H1 (cell line): ENCODE results near the gene CA10. TPM values are rescaled to one million over a fixed set of nuclear protein-coding genes. Genes with fewer than 3 reads are reported as not detected.

Source experiments
- CTCF ChIA-PET: fragments of 300-600 bp; sonication (Branson Sonifier 250); formaldehyde crosslinking; loops from one replicate; lab custom pipeline; 2021; ENCODE audit not compliant: partially characterized antibody; lab: Charles Lee
- POLR2A ChIA-PET: fragments of 300-600 bp; sonication (Branson Sonifier 250); formaldehyde crosslinking; loops from one replicate; lab custom pipeline; 2021; ENCODE audit warnings: inconsistent platforms; ENCODE audit not compliant: partially characterized antibody; lab: Charles Lee
- DNase-seq, 2 experiments: peaks; one replicate each; pipeline versions ENCODE4 v3.0.0 to v3.0.0-alpha.2; 2010 to 2022; ENCODE audit warnings: low spot score in 2 of 2, low read depth in 1 of 2, mixed read lengths in 1 of 2
- FAIRE-seq: peaks from 2 replicates; lab custom pipeline; 2011; peaks lifted over from hg19 to GRCh38; lab: Jason Lieb, UNC
- H2AFZ ChIP-seq: 2 replicates; pipeline ENCODE4 v1.8.1; 2012; ENCODE audit warnings: low read length, inconsistent platforms
- H2AK5ac ChIP-seq: 2 replicates; pipeline ENCODE4 v1.6.1; 2013; ENCODE audit warnings: low read depth, low read length
- H2BK120ac ChIP-seq: replicated peaks from 2 replicates; pipeline ENCODE3; 2013; ENCODE audit warnings: low read depth, low read length, inconsistent platforms
- H2BK12ac ChIP-seq: 2 replicates; pipeline ENCODE4 v1.6.1; 2013; ENCODE audit warnings: low read depth, low read length
- H2BK15ac ChIP-seq: 2 replicates; pipeline ENCODE4 v1.6.1; 2013; ENCODE audit warnings: low read length
- H2BK20ac ChIP-seq: 2 replicates; pipeline ENCODE4 v1.6.1; 2013; ENCODE audit warnings: low read length
- H2BK5ac ChIP-seq: 2 replicates; pipeline ENCODE4 v1.6.1; 2013; ENCODE audit warnings: low read depth, low read length
- H3K14ac ChIP-seq: 2 replicates; pipeline ENCODE4 v1.6.1; 2013; ENCODE audit warnings: inconsistent platforms; ENCODE audit not compliant: insufficient read length
- H3K18ac ChIP-seq: 2 replicates; pipeline ENCODE4 v1.6.1; 2013; ENCODE audit warnings: low read length; ENCODE audit errors: extremely low read depth
- H3K23ac ChIP-seq: 2 replicates; pipeline ENCODE4 v1.6.1; 2013; ENCODE audit warnings: inconsistent platforms; ENCODE audit not compliant: insufficient read length
- H3K23me2 ChIP-seq: 2 replicates; pipeline ENCODE4 v1.6.1; 2013; ENCODE audit warnings: low read depth, low read length
- H3K27ac ChIP-seq: 2 replicates; pipeline ENCODE4 v1.6.1; 2011; ENCODE audit warnings: low read depth, low read length, inconsistent platforms
- H3K27me3 ChIP-seq, 4 experiments: replicated peaks in 1 of 4; 1 replicate in 1 of 4; 2 replicates in 3 of 4; pipeline versions ENCODE4 v1.6.1 to v1.8.1; 2011 to 2013; ENCODE audit warnings: low read length in 3 of 4, mild to moderate bottlenecking in 3 of 4, inconsistent platforms in 2 of 4, mixed read lengths in 2 of 4, moderate library complexity in 1 of 4; ENCODE audit not compliant: control insufficient read depth in 3 of 4, insufficient read depth in 3 of 4; ENCODE audit errors: extremely low read depth in 1 of 4
- H3K36me3 ChIP-seq, 4 experiments: 2 replicates each; pipeline versions ENCODE4 v1.6.1 to v1.8.1; 2011 to 2013; ENCODE audit warnings: mild to moderate bottlenecking in 4 of 4, low read length in 3 of 4, moderate library complexity in 2 of 4, control low read depth in 1 of 4, inconsistent platforms in 1 of 4; ENCODE audit not compliant: insufficient read depth in 4 of 4, control insufficient read depth in 2 of 4
- H3K4ac ChIP-seq: replicated peaks from 2 replicates; pipeline ENCODE3; 2013; ENCODE audit warnings: low read length, low read depth, mixed read lengths, inconsistent platforms; ENCODE audit not compliant: insufficient read length
- H3K4me1 ChIP-seq, 4 experiments: replicated peaks in 1 of 4; 1 replicate in 1 of 4; 2 replicates in 3 of 4; pipeline versions ENCODE4 v1.6.1 to v1.8.1; 2011 to 2013; ENCODE audit warnings: low read length in 3 of 4, inconsistent platforms in 2 of 4, mixed read lengths in 1 of 4; ENCODE audit not compliant: insufficient read depth in 4 of 4, control insufficient read depth in 3 of 4
- H3K4me2 ChIP-seq, 2 experiments: 2 replicates each; pipeline versions ENCODE4 v1.6.1 to v1.8.1; 2011 to 2013; ENCODE audit warnings: low read depth in 2 of 2, low read length in 2 of 2, control low read depth in 1 of 2, inconsistent platforms in 1 of 2, mild to moderate bottlenecking in 1 of 2; ENCODE audit not compliant: insufficient read depth in 1 of 2
- H3K4me3 ChIP-seq, 4 experiments: fragments of 200-600, 300-600 bp in 1 of 4; sonication (generic), shearing (Covaris generic), sonication (Bioruptor Twin) in 1 of 4; 2 replicates each; pipeline versions ENCODE4 v1.5.1 to v1.8.1; 2011 to 2016; ENCODE audit warnings: low read length in 4 of 4, low read depth in 3 of 4, control low read depth in 2 of 4, inconsistent platforms in 2 of 4, mild to moderate bottlenecking in 2 of 4, mixed read lengths in 1 of 4, moderate library complexity in 1 of 4; ENCODE audit not compliant: insufficient read depth in 2 of 4; ENCODE audit errors: extremely low read depth in 1 of 4
- H3K56ac ChIP-seq: replicated peaks from 2 replicates; pipeline ENCODE3; 2013; ENCODE audit warnings: low read depth, mild to moderate bottlenecking, mixed read lengths, low read length, inconsistent platforms; ENCODE audit not compliant: insufficient read length
- H3K79me1 ChIP-seq: 2 replicates; pipeline ENCODE4 v1.6.1; 2013; ENCODE audit warnings: low read depth, low read length, control low read depth
- H3K79me2 ChIP-seq, 2 experiments: 2 replicates each; pipeline versions ENCODE4 v1.6.1 to v1.8.1; 2012 to 2013; ENCODE audit warnings: low read length in 2 of 2, mild to moderate bottlenecking in 2 of 2, inconsistent platforms in 1 of 2; ENCODE audit not compliant: insufficient read depth in 2 of 2, control insufficient read depth in 1 of 2
- H3K9ac ChIP-seq, 4 experiments: replicated peaks in 1 of 4; 1 replicate in 1 of 4; 2 replicates in 3 of 4; pipeline versions ENCODE4 v1.6.1 to v1.8.1; 2011 to 2013; ENCODE audit warnings: low read depth in 3 of 4, low read length in 3 of 4, control low read depth in 2 of 4, mild to moderate bottlenecking in 2 of 4, moderate library complexity in 2 of 4, inconsistent platforms in 1 of 4; ENCODE audit errors: extremely low read depth in 1 of 4
- H3K9me3 ChIP-seq, 2 experiments: 2 replicates each; pipeline versions ENCODE4 v1.6.1 to v1.8.1; 2012 to 2013; ENCODE audit warnings: mild to moderate bottlenecking in 2 of 2, moderate library complexity in 2 of 2, control low read depth in 1 of 2, inconsistent platforms in 1 of 2, low read depth in 1 of 2, low read length in 1 of 2, mixed read lengths in 1 of 2; ENCODE audit not compliant: insufficient read depth in 2 of 2
- H4K20me1 ChIP-seq, 2 experiments: replicated peaks in 1 of 2; 2 replicates each; pipeline versions ENCODE3 to v1.8.1; 2011 to 2013; ENCODE audit warnings: inconsistent platforms in 2 of 2, low read length in 2 of 2, mild to moderate bottlenecking in 1 of 2; ENCODE audit not compliant: insufficient read depth in 2 of 2, control insufficient read depth in 1 of 2
- H4K5ac ChIP-seq: 2 replicates; pipeline ENCODE4 v1.6.1; 2013; ENCODE audit warnings: low read length, low read depth, mixed read lengths, inconsistent platforms; ENCODE audit not compliant: insufficient read length
- H4K8ac ChIP-seq: 2 replicates; pipeline ENCODE4 v1.8.0; 2013; ENCODE audit warnings: mild to moderate bottlenecking, moderate library complexity, low read length, inconsistent platforms; ENCODE audit not compliant: insufficient read depth; ENCODE audit errors: extremely low read depth
- H4K91ac ChIP-seq: replicated peaks from 2 replicates; pipeline ENCODE3; 2013; ENCODE audit warnings: low read length, mixed read lengths, inconsistent platforms; ENCODE audit not compliant: insufficient read length
- ASH2L ChIP-seq: fragments of 200-600, 300-600 bp; sonication (generic); IDR thresholded peaks from one replicate; pipeline ENCODE4 v1.7.1; 2017; ENCODE audit warnings: low read length
- CEBPB ChIP-seq: IDR thresholded peaks from 2 replicates; pipeline ENCODE4 v1.6.1; 2012; ENCODE audit warnings: low read depth, low read length
- CHD1 ChIP-seq: IDR thresholded peaks from 2 replicates; pipeline ENCODE4 v1.6.1; 2012; ENCODE audit warnings: low read depth, low read length, improper control_type of control experiment
- CHD2 ChIP-seq: IDR thresholded peaks from 2 replicates; pipeline ENCODE4 v1.6.1; 2012; ENCODE audit warnings: low read length, improper control_type of control experiment
- HDAC2 ChIP-seq, 2 experiments: fragments of 300-600 bp in 1 of 2; sonication (generic) in 1 of 2; IDR thresholded peaks; 2 replicates each; pipeline ENCODE4 v1.6.1; 2011 to 2012; ENCODE audit warnings: low read depth in 2 of 2, low read length in 2 of 2, mild to moderate bottlenecking in 2 of 2, moderate library complexity in 2 of 2, borderline replicate concordance in 1 of 2, inconsistent platforms in 1 of 2
- JUND ChIP-seq: IDR thresholded peaks from 2 replicates; pipeline ENCODE4 v1.6.1; 2011; ENCODE audit warnings: mild to moderate bottlenecking, improper control_type of control experiment, low read length
- KDM1A ChIP-seq: fragments of 200-600, 300-600 bp; sonication (generic); IDR thresholded peaks from 2 replicates; pipeline ENCODE4 v1.7.1; 2016; ENCODE audit warnings: mild to moderate bottlenecking, low read length, borderline replicate concordance
- MAFK ChIP-seq: IDR thresholded peaks from 2 replicates; pipeline ENCODE4 v1.6.1; 2012; ENCODE audit warnings: low read depth, mild to moderate bottlenecking, improper control_type of control experiment, low read length
- NRF1 ChIP-seq: IDR thresholded peaks from 2 replicates; pipeline ENCODE4 v1.6.1; 2011; ENCODE audit warnings: mild to moderate bottlenecking, low read depth, low read length, improper control_type of control experiment
- POU5F1 ChIP-seq: IDR thresholded peaks from 2 replicates; pipeline ENCODE4 v1.6.1; 2011; ENCODE audit warnings: low read depth, mild to moderate bottlenecking, low read length, moderate library complexity
- SIX5 ChIP-seq: IDR thresholded peaks from 2 replicates; pipeline ENCODE4 v1.6.1; 2011; ENCODE audit warnings: mild to moderate bottlenecking, low read depth, low read length
- SP1 ChIP-seq: IDR thresholded peaks from 2 replicates; pipeline ENCODE4 v1.6.1; 2011; ENCODE audit warnings: low read depth, low read length
- SRF ChIP-seq: IDR thresholded peaks from 2 replicates; pipeline ENCODE4 v1.6.1; 2011; ENCODE audit warnings: mild to moderate bottlenecking, low read depth, low read length, moderate library complexity
- TAF1 ChIP-seq: IDR thresholded peaks from 2 replicates; pipeline ENCODE4 v1.6.1; 2011; ENCODE audit warnings: mild to moderate bottlenecking, low read depth, low read length
- TCF12 ChIP-seq: IDR thresholded peaks from 2 replicates; pipeline ENCODE4 v1.6.1; 2011; ENCODE audit warnings: low read depth, mild to moderate bottlenecking, low read length
- polyA plus RNA-seq, 7 experiments: library from polyadenylated mRNA; depleted of rRNA in 3 of 7; stranded (reverse) in 5 of 7; unstranded in 2 of 7; fragments of >200 nt in 5 of 7; fragments of 200-250 nt in 2 of 7; gene quantifications; 1 replicate in 5 of 7; 2 replicates in 1 of 7; 4 replicates in 1 of 7; pipeline versions ENCODE4 v1.2.1 to v1.2.3, GENCODE V29; 2011 to 2013; ENCODE audit warnings: missing spikeins in 2 of 7, mixed read lengths in 2 of 7
- total RNA-seq: library from RNA; stranded (reverse); fragmentation: NEBNext Ultra II Directional; extraction: Animal tissue kit (Norgen Biotek cat#: 25700); gene quantifications from 2 replicates; pipeline ENCODE4 v1.2.1, GENCODE V29; 2021
- TF ChIP-seq, protein P1 (sequence below): IDR thresholded peaks from 2 replicates; pipeline ENCODE4 v1.6.1; 2012; ENCODE audit warnings: low read length, inconsistent platforms

The CA10 gene
- total and polyA plus RNA-seq, 2 of the 8 experiments (the other 6 are each of a cell fraction or from before 2014, with no cell fraction given): 0.60 to 0.63 TPM

DNA sequence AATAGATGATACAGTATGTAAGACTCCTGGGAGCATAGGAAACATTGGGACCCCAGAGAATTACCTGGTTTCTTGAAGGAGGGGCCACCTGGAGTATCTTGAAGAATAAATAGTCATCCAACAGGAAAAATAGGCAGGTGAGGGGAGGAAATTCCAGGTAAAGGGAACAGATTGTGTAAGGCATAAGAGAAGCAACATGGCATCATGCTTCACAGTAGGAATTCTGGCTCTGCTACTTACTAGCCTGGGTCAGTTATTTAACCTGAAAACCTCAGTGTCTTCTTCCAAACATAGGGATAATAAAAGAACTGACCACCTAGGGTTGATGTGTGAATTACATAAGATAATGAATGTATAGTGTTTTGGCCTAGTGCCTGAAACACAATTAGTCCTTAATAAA is 122.1 kb downstream of the CA10 start:
- H3K4ac ChIP-seq: no peak overlapping the region
- H2BK5ac ChIP-seq: no peak overlapping the region
- H3K56ac ChIP-seq: no peak overlapping the region
- H2BK120ac ChIP-seq: no peak overlapping the region
- ChIA-PET CTCF (no interaction called here), POLR2A (no interaction called here)
- no peaks in the 10 kb centered on the region for H3K23me2 ChIP-seq
- H3K4me2 ChIP-seq: no peak overlapping the region
- no peak overlapping the region for H2AFZ ChIP-seq
- no peak overlapping the region for H3K4me3 ChIP-seq
- H2AK5ac ChIP-seq: no peak overlapping the region
- FAIRE-seq: no peak
- no peak overlapping the region for H3K27ac ChIP-seq
- H2BK15ac ChIP-seq: no peak overlapping the region
- no peak overlapping the region for H2BK20ac ChIP-seq
- H3K36me3 ChIP-seq: no peaks in the 10 kb centered on the region
- H3K14ac ChIP-seq: no peak overlapping the region
- H2BK12ac ChIP-seq: no peak overlapping the region
- H3K79me1 ChIP-seq: no peaks in the 10 kb centered on the region
- H3K9me3 ChIP-seq: no peaks in the 10 kb centered on the region
- H4K8ac ChIP-seq: no peak overlapping the region
- no peaks in the 10 kb centered on the region for H4K20me1 ChIP-seq
- DNase-seq: no peak
- H4K5ac ChIP-seq: no peak overlapping the region
- no peak overlapping the region for H3K23ac ChIP-seq
- H4K91ac ChIP-seq: no peak overlapping the region
- H3K27me3 ChIP-seq: no peaks in the 10 kb centered on the region
- no peaks in the 10 kb centered on the region for H3K79me2 ChIP-seq
- H3K4me1 ChIP-seq: no peaks in the 10 kb centered on the region
- H3K9ac ChIP-seq: no peak overlapping the region
- H3K18ac ChIP-seq: no peak overlapping the region
- TF ChIP-seq SRF (no peak), CEBPB (no peak), ASH2L (no peak), KDM1A (no peak), CHD2 (no peak), TCF12 (no peak), SP1 (no peak), TAF1 (no peak), JUND (no peak), HDAC2 (IDR thresholded peaks at IDR 0.05; ENCODE audit: borderline replicate concordance in 1 of 2, low read depth in 2 of 2, low read length in 2 of 2) (no peak), POU5F1 (no peak), CHD1 (no peak), SIX5 (no peak), NRF1 (no peak), MAFK (no peak)
- TF ChIP-seq, protein P1, sequence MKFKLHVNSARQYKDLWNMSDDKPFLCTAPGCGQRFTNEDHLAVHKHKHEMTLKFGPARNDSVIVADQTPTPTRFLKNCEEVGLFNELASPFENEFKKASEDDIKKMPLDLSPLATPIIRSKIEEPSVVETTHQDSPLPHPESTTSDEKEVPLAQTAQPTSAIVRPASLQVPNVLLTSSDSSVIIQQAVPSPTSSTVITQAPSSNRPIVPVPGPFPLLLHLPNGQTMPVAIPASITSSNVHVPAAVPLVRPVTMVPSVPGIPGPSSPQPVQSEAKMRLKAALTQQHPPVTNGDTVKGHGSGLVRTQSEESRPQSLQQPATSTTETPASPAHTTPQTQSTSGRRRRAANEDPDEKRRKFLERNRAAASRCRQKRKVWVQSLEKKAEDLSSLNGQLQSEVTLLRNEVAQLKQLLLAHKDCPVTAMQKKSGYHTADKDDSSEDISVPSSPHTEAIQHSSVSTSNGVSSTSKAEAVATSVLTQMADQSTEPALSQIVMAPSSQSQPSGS: no peak
